ENCODE data around the gene HCRT.

HCRT gene

DNA sequence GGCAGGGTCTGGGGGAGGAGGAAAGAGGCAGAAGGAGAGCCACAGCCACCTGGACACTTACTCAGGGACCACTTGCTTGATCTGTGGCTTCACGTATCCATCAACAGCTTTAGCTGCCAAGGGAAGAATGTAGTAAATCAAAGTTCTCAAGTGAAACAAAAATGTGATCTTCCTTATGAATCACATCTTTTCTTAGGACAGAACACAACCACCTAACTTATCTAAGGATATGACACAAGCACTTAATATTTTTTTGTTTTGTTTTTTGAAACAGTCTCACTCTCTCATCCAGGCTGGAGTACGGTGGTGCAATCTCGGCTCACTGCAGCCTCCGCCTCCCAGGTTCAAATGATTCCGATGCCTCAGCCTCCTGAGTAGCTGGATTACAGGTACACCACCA lies 17.4 kb upstream of the HCRT start:
- H3K27ac ChIP-seq (ENCODE audit: poor library complexity, severe bottlenecking): no peak overlapping the region
- peaks cover 24% of the 10 kb centered on the region for H3K36me3 ChIP-seq (ENCODE audit: low read depth)
- no peaks in the 10 kb centered on the region for H3K9me3 ChIP-seq (ENCODE audit: severe bottlenecking)
- no peaks in the 10 kb centered on the region for H3K27me3 ChIP-seq (ENCODE audit: insufficient read depth, poor library complexity, severe bottlenecking)
- no peaks in the 10 kb centered on the region for H3K4me1 ChIP-seq (ENCODE audit: insufficient read depth, poor library complexity, severe bottlenecking)
- ATAC-seq (ENCODE audit: low read depth) (no peak), DNase-seq (ENCODE audit: low spot score) (no peak)
- no peak overlapping the region for H3K4me3 ChIP-seq (ENCODE audit: severe bottlenecking)
- TF ChIP-seq, protein P1, sequence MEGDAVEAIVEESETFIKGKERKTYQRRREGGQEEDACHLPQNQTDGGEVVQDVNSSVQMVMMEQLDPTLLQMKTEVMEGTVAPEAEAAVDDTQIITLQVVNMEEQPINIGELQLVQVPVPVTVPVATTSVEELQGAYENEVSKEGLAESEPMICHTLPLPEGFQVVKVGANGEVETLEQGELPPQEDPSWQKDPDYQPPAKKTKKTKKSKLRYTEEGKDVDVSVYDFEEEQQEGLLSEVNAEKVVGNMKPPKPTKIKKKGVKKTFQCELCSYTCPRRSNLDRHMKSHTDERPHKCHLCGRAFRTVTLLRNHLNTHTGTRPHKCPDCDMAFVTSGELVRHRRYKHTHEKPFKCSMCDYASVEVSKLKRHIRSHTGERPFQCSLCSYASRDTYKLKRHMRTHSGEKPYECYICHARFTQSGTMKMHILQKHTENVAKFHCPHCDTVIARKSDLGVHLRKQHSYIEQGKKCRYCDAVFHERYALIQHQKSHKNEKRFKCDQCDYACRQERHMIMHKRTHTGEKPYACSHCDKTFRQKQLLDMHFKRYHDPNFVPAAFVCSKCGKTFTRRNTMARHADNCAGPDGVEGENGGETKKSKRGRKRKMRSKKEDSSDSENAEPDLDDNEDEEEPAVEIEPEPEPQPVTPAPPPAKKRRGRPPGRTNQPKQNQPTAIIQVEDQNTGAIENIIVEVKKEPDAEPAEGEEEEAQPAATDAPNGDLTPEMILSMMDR (IDR thresholded peaks at IDR 0.05; ENCODE audit: poor library complexity, severe bottlenecking): no peak

DNA sequence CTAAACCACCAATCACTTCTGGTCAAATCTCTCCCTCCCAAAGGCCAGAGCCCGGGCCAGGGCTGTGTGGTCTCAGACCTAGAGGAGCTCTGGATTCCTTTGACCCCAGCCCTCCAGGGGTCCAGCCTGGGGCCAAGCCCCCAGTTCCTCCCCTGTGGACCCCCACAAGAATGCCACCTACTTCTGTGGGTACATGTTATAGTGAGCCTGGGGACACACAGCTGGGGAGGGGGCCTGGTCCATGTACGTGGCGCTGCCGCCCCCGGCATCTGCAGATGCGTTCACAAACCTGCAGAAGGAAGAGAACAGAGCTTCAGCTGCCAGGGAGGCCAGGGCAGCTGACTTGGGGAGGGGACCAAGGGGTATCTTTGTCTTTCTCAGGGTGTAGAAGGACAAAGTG lies 16.9 kb upstream of the HCRT start:
- ATAC-seq (ENCODE audit: low read depth): no peak
- DNase-seq (ENCODE audit: low spot score): no peak
- Histone ChIP-seq H3K4me1 (ENCODE audit: insufficient read depth, poor library complexity, severe bottlenecking) (no peaks in the 10 kb centered on the region), H3K4me3 (ENCODE audit: severe bottlenecking) (no peak overlapping the region), H3K27me3 (ENCODE audit: insufficient read depth, poor library complexity, severe bottlenecking) (no peaks in the 10 kb centered on the region), H3K36me3 (ENCODE audit: low read depth) (peaks cover 19% of the 10 kb centered on the region), H3K9me3 (ENCODE audit: severe bottlenecking) (no peaks in the 10 kb centered on the region), H3K27ac (ENCODE audit: poor library complexity, severe bottlenecking) (no peak overlapping the region)
- TF ChIP-seq, protein P1 (IDR thresholded peaks at IDR 0.05; ENCODE audit: poor library complexity, severe bottlenecking): no peak

DNA sequence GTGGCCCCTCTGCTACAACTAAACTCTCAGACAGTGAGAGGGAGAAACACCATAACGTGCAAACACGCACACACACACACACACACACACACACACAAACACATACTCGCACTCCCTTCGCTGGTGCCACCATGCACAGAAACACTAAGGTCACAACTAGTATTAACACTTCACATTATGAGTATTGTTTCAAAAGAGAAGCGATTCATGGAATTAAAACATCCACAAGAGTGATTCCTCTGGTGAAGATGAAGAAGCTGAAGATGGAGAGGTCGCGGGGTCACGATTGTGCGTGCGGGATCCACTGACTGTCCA lies 16.2 kb upstream of the HCRT start:
- no peak for DNase-seq (ENCODE audit: low spot score)
- Histone ChIP-seq H3K4me1 (ENCODE audit: insufficient read depth, poor library complexity, severe bottlenecking) (no peaks in the 10 kb centered on the region), H3K9me3 (ENCODE audit: severe bottlenecking) (no peaks in the 10 kb centered on the region), H3K27me3 (ENCODE audit: insufficient read depth, poor library complexity, severe bottlenecking) (no peaks in the 10 kb centered on the region), H3K4me3 (ENCODE audit: severe bottlenecking) (no peak overlapping the region), H3K36me3 (ENCODE audit: low read depth) (peaks cover 12% of the 10 kb centered on the region; the same call in 1 of the 2 replicates), H3K27ac (ENCODE audit: poor library complexity, severe bottlenecking) (no peak overlapping the region)
- ATAC-seq (ENCODE audit: low read depth): no peak
- TF ChIP-seq, protein P1 (IDR thresholded peaks at IDR 0.05; ENCODE audit: poor library complexity, severe bottlenecking): no peak

DNA sequence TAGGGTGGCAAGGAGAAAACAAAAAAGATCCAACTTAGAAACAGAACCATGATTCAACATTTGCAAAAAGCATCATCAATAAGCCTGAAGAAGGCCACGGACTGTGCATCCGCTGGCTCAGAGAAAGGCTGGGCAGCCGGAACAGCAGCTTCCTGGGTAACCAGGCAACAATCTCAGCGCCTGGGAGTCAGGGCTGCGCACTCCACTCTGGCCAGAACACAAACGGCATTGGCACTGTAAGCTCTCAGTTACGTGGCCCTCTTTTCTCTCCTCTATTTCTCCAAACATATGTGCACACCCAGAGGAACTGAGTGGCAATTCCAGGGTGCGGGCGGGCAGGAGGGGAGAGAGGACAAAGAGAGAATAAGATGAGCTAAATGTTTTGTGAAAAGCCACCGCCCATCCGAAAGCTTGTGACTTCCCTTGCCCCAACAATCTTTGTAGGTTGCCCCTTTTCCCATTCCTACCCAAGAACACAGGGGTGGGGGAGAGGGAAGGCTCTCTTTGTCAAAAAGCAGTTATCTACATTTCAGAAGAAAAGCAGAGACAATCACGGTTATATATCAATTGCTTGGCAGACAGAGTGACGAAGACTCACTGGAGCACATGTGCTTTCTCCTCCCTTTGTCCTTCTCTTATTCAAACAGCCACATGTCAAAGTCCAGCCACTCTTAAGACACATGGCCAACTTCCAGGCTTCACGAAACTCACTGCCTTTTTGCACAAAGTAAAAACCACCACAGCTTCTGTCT lies 15.6 kb upstream of the HCRT start:
- DNase-seq (ENCODE audit: low spot score) (no peak), ATAC-seq (ENCODE audit: low read depth) (no peak)
- TF ChIP-seq, protein P1 (IDR thresholded peaks at IDR 0.05; ENCODE audit: poor library complexity, severe bottlenecking): no peak
- Histone ChIP-seq H3K27ac (ENCODE audit: poor library complexity, severe bottlenecking) (no peak overlapping the region), H3K36me3 (ENCODE audit: low read depth) (peaks cover 7% of the 10 kb centered on the region; the same call in 1 of the 2 replicates), H3K4me3 (ENCODE audit: severe bottlenecking) (no peak overlapping the region), H3K4me1 (ENCODE audit: insufficient read depth, poor library complexity, severe bottlenecking) (no peaks in the 10 kb centered on the region), H3K9me3 (ENCODE audit: severe bottlenecking) (no peaks in the 10 kb centered on the region), H3K27me3 (ENCODE audit: insufficient read depth, poor library complexity, severe bottlenecking) (no peaks in the 10 kb centered on the region)

DNA sequence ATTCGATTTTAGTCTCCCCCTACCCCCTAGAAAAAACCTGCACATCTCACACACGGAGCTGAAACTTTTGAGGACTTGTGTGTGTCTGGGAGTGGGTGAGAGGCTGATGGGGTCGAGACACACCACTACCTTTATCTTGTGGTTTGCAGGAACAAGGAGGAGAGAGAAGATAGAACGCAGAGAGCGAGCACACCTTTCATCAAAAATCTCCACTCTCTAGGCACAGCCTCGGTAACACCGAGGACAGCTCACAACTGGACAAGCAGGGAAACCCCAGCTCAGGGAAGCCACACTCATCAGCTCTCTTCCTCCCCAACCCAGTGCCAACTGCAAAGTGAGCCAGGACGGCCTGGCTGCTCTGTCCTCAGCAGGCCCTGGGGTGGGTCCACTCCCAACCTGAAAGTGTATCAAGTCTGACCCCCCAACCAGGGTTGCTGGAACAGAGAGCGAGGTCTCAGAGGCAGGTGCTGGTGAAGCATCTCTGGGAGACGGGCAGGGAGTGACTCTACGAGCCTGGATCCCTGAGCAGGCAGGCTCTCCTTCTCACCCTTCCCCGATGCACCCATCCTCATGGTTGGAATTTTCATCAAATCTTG lies 14.3 kb upstream of the HCRT start:
- no peaks in the 10 kb centered on the region for H3K27me3 ChIP-seq (ENCODE audit: insufficient read depth, poor library complexity, severe bottlenecking)
- H3K4me3 ChIP-seq (ENCODE audit: severe bottlenecking): no peak overlapping the region
- H3K36me3 ChIP-seq (ENCODE audit: low read depth): peaks cover 7% of the 10 kb centered on the region; the same call in 1 of the 2 replicates
- no peak overlapping the region for H3K27ac ChIP-seq (ENCODE audit: poor library complexity, severe bottlenecking)
- ATAC-seq (ENCODE audit: low read depth) (no peak), DNase-seq (ENCODE audit: low spot score) (no peak)
- no peaks in the 10 kb centered on the region for H3K4me1 ChIP-seq (ENCODE audit: insufficient read depth, poor library complexity, severe bottlenecking)
- TF ChIP-seq, protein P1 (IDR thresholded peaks at IDR 0.05; ENCODE audit: poor library complexity, severe bottlenecking): no peak
- no peaks in the 10 kb centered on the region for H3K9me3 ChIP-seq (ENCODE audit: severe bottlenecking)
